Spinal cord (tissue), 9 donors: Measurements from ENCODE around the gene SORL1-AS1.

Source experiments
- DNase-seq, 6 donors: peaks; one replicate each; pipeline versions ENCODE4 v3.0.0 to v3.0.0-alpha.2; 2013 to 2015; ENCODE audit warnings: low spot score in 6 of 6, low read depth in 4 of 6
- H3K27ac ChIP-seq: one replicate; pipeline ENCODE4 v1.5.1; 2013; ENCODE audit warnings: low read depth, low read length, control low read depth
- H3K27me3 ChIP-seq: one replicate; pipeline ENCODE4 v1.6.1; 2013; ENCODE audit warnings: low read length; ENCODE audit not compliant: control insufficient read depth, insufficient read depth
- H3K36me3 ChIP-seq: one replicate; pipeline ENCODE4 v1.6.1; 2013; ENCODE audit warnings: low read length; ENCODE audit not compliant: control insufficient read depth, insufficient read depth
- H3K4me1 ChIP-seq: one replicate; pipeline ENCODE4 v1.6.1; 2013; ENCODE audit warnings: low read length; ENCODE audit not compliant: control insufficient read depth, insufficient read depth
- H3K4me3 ChIP-seq: one replicate; pipeline ENCODE4 v1.5.1; 2013; ENCODE audit warnings: low read depth, low read length, control low read depth
- H3K9me3 ChIP-seq: one replicate; pipeline ENCODE4 v1.6.1; 2013; ENCODE audit warnings: low read length; ENCODE audit not compliant: control insufficient read depth, insufficient read depth
- WGBS: methylation state at CpG from one replicate; pipeline ENCODE4 v1.1.5; 2013; ENCODE audit warnings: missing lambda C conversion rate; ENCODE audit not compliant: insufficient coverage; 5-methylcytosine and 5-hydroxymethylcytosine counted together
- donor health status: healthy.

The SORL1-AS1 gene

GRCh38 chr11:121435551-121436511 lies 16.9 kb downstream of the SORL1-AS1 start:
- Histone ChIP-seq H3K4me1 (no peaks in the 10 kb centered on the region), H3K4me3 (no peak overlapping the region), H3K36me3 (no peaks in the 10 kb centered on the region), H3K27ac (no peak overlapping the region), H3K9me3 (no peaks in the 10 kb centered on the region), H3K27me3 (no peaks in the 10 kb centered on the region)
- WGBS: 85% methylated on average over 2 of the region's 3 CpGs
- no peak for DNase-seq

DNA sequence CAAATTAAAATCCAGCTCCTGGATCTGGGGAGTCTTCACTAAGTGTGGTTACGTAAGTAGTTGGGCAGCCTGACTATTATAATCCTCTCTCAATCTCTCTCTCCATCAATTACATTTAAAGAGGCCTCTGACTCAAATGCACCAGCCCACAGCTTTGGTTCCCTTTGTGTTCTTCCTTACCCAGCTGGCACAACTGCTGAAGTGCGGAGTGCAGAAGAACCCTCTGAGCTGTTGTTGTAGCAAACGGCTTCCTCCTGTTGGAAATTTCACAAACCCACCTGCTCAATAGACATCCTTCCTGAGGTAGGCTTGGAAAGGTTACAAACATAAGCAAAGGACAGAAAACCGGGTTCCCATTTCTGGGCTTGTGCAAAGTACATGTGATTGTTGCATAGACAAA lies 17.6 kb downstream of the SORL1-AS1 start:
- no peak for DNase-seq
- H3K4me3 ChIP-seq: no peak overlapping the region

GRCh38 chr11:121431820-121432526 lies 20.8 kb downstream of the SORL1-AS1 start:
- DNase-seq: no peak
- WGBS: 62% methylated on average over 2 of the region's 4 CpGs

More for the DNA sequence above, 17.6 kb downstream of the SORL1-AS1 start:
- no peaks in the 10 kb centered on the region for H3K36me3 ChIP-seq
- H3K9me3 ChIP-seq: no peaks in the 10 kb centered on the region
- no peak overlapping the region for H3K27ac ChIP-seq
- H3K27me3 ChIP-seq: no peaks in the 10 kb centered on the region
- 66% methylated on average over 2 of the region's 4 CpGs for WGBS
- H3K4me1 ChIP-seq: no peaks in the 10 kb centered on the region

DNA sequence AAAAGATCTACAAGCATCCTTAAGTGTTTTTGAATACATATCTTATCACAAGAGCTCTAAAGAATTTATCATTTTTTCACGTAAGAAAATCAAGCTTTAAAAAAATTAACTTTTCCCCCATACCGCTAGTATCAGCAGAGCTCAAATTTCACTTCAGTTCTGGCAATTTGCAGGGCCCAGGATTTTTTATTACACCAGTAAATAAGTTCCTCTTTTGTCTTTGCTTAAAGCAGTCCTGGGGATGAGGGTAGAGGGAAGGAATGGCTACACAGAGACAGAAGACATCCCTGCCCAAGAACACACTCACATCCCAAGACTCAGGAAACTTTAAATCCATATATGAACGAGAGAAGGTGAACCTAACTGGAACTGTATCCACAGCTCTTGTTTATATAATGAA lies 23.2 kb downstream of the SORL1-AS1 start:
- H3K27me3 ChIP-seq: peaks cover 3% of the 10 kb centered on the region
- no peak for DNase-seq
- no peaks in the 10 kb centered on the region for H3K9me3 ChIP-seq
- 80% methylated on average over 1 of the region's 3 CpGs for WGBS
- H3K27ac ChIP-seq: no peak overlapping the region
- no peak overlapping the region for H3K4me3 ChIP-seq
- H3K36me3 ChIP-seq: no peaks in the 10 kb centered on the region
- peaks cover 7% of the 10 kb centered on the region for H3K4me1 ChIP-seq

More at GRCh38 chr11:121431820-121432526, 20.8 kb downstream of the SORL1-AS1 start:
- Histone ChIP-seq H3K27ac (no peak overlapping the region), H3K4me3 (no peak overlapping the region), H3K4me1 (peaks cover under 1% of the 10 kb centered on the region), H3K9me3 (no peaks in the 10 kb centered on the region), H3K36me3 (no peaks in the 10 kb centered on the region), H3K27me3 (peaks cover under 1% of the 10 kb centered on the region)

GRCh38 chr11:121427400-121427744 lies 25.4 kb downstream of the SORL1-AS1 start:
- H3K27ac ChIP-seq: no peak overlapping the region
- H3K36me3 ChIP-seq: no peaks in the 10 kb centered on the region
- H3K27me3 ChIP-seq: peaks cover 3% of the 10 kb centered on the region
- no peaks in the 10 kb centered on the region for H3K9me3 ChIP-seq
- H3K4me1 ChIP-seq: peaks cover 7% of the 10 kb centered on the region
- H3K4me3 ChIP-seq: no peak overlapping the region
- no peak for DNase-seq
- WGBS: no CpG with 5 or more reads among the region's 8 CpGs

DNA sequence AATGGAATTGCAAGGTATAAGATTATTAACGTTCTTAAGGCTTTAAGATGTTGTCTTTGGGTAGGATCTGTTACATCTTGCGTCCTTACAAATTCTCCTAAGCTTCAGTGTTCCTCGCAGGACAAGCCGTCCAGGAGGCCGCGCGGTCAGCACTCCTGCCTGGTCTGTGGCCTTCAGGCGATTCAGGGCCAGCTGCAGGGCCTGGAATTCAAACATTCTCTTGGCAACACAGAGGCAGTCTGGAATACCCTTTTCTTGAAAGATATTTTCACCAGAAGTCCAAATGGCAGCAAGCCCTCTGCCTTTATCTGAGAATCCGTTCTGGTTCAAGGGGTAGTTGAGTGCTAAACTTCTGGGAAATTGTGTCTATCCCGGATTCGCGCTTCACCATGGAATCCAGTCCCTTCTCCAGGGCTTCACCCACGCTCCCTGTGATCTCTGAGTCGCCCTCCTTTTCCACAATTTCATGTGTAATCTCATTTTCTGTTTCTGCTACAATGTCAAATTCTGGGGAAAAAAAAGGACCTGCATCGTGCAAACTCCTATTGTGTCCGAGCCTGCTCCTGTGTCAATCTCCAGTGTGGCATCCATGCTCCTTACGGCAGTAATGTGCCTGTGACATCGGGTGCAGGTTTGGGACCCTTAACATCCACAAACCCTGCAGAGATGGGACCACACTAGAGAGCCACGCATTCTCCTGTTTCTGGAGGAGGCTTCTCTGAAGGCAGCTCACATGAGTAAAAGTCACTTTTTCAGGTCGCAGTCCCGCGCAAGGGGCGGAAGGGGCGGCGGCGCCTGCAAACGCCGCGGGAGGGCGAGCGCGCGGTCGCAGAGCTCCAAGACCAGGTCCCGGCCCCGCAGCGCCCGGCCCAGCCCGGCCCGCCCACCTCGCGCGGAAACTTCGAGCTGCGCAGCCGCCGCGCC lies 26.0 kb downstream of the SORL1-AS1 start:
- peak in 2 of 6 donors; percentile 37 to 49 for DNase-seq
- Histone ChIP-seq H3K4me1 (peaks cover 7% of the 10 kb centered on the region), H3K4me3 (peak overlapping the region; percentile 14), H3K27ac (no peak overlapping the region), H3K36me3 (no peaks in the 10 kb centered on the region), H3K9me3 (no peaks in the 10 kb centered on the region), H3K27me3 (peaks cover 3% of the 10 kb centered on the region)
- 25% methylated on average over 40 of the region's 48 CpGs for WGBS

GRCh38 chr11:121425828-121426227 lies 26.9 kb downstream of the SORL1-AS1 start:
- Histone ChIP-seq H3K4me3 (no peak overlapping the region), H3K36me3 (no peaks in the 10 kb centered on the region), H3K4me1 (peaks cover 7% of the 10 kb centered on the region), H3K27ac (no peak overlapping the region), H3K27me3 (peaks cover 3% of the 10 kb centered on the region), H3K9me3 (no peaks in the 10 kb centered on the region)
- no peak for DNase-seq
- WGBS: 97% methylated on average over 5 of the region's 5 CpGs

DNA sequence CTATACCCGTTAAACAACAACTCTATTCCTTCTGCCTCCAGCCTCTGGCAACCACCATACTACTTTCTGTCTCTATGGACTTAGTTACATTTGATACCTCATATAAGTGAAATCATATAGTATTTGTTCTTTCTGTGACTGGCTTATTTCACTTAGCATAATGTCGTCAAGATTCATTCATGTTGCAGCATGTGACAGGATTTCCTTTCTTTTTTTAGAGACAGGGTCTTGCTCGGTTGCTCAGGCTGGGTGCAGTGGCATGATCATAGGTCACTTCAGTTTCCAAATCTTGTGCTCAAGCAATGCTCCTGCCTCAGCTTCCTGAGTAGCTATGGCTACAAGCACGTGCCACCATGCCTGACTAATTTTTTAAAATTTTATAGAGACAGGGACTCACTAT lies 30.1 kb downstream of the SORL1-AS1 start:
- no peaks in the 10 kb centered on the region for H3K36me3 ChIP-seq

More for the DNA sequence above, 30.1 kb downstream of the SORL1-AS1 start:
- DNase-seq: no peak
- peaks cover 13% of the 10 kb centered on the region for H3K4me1 ChIP-seq
- no peak overlapping the region for H3K27ac ChIP-seq
- no peak overlapping the region for H3K4me3 ChIP-seq
- WGBS: 96% methylated on average over 2 of the region's 4 CpGs
- H3K9me3 ChIP-seq: no peaks in the 10 kb centered on the region
- peaks cover 3% of the 10 kb centered on the region for H3K27me3 ChIP-seq
